CD14-positive monocyte (primary cell): Measurements from ENCODE around the gene BSN. TPM values are rescaled to one million over a fixed set of nuclear protein-coding genes. Genes with fewer than 3 reads are reported as not detected.

Source experiments
- DNase-seq, 3 donors: peaks; one replicate each; pipeline ENCODE4 v3.0.0-alpha.2; 2011 to 2022
- H2AFZ ChIP-seq: 2 replicates; pipeline ENCODE4 v1.6.0; 2012; ENCODE audit warnings: mild to moderate bottlenecking, low read depth, low read length, inconsistent platforms; ENCODE audit not compliant: insufficient read depth, poor library complexity, severe bottlenecking
- H3K27ac ChIP-seq, 2 donors: 1 replicate in 1 of 2; 2 replicates in 1 of 2; pipeline ENCODE4 v1.5.1; 2012 to 2013; ENCODE audit warnings: low read length in 2 of 2, control low read depth in 1 of 2, inconsistent platforms in 1 of 2, low read depth in 1 of 2, mild to moderate bottlenecking in 1 of 2
- H3K27me3 ChIP-seq, 2 donors: one replicate each; pipeline versions ENCODE4 v1.6.0 to v1.6.1; 2011 to 2013; ENCODE audit warnings: low read length in 2 of 2; ENCODE audit not compliant: control insufficient read depth in 2 of 2, insufficient read depth in 2 of 2
- H3K36me3 ChIP-seq, 2 donors: replicated peaks in 1 of 2; 1 replicate in 1 of 2; 2 replicates in 1 of 2; pipeline versions ENCODE4 v1.5.1 to v1.6.1; 2012 to 2013; ENCODE audit warnings: low read length in 2 of 2, control low read depth in 1 of 2, inconsistent platforms in 1 of 2, mild to moderate bottlenecking in 1 of 2; ENCODE audit not compliant: insufficient read depth in 2 of 2, control insufficient read depth in 1 of 2
- H3K4me1 ChIP-seq, 2 donors: 1 replicate in 1 of 2; 2 replicates in 1 of 2; pipeline versions ENCODE4 v1.5.1 to v1.6.1; 2012 to 2013; ENCODE audit warnings: low read length in 2 of 2, control low read depth in 1 of 2, inconsistent platforms in 1 of 2, mild to moderate bottlenecking in 1 of 2, moderate library complexity in 1 of 2; ENCODE audit not compliant: insufficient read depth in 2 of 2, control insufficient read depth in 1 of 2
- H3K4me2 ChIP-seq: replicated peaks from 2 replicates; pipeline ENCODE3; 2012; ENCODE audit warnings: low read length, moderate library complexity, mild to moderate bottlenecking; ENCODE audit not compliant: poor library complexity, severe bottlenecking; ENCODE audit errors: extremely low read depth
- H3K4me3 ChIP-seq, 3 experiments: fragments of 200-600 bp in 1 of 3; sonication (generic) in 1 of 3; replicated peaks in 1 of 3; 1 replicate in 2 of 3; 2 replicates in 1 of 3; pipeline ENCODE4 v1.5.1; 2011 to 2013; ENCODE audit warnings: low read length in 3 of 3, mild to moderate bottlenecking in 3 of 3, control low read depth in 2 of 3, low read depth in 2 of 3, inconsistent platforms in 1 of 3, moderate library complexity in 1 of 3
- H3K79me2 ChIP-seq: 2 replicates; pipeline ENCODE4 v1.6.0; 2012; ENCODE audit warnings: mild to moderate bottlenecking, control low read depth, inconsistent platforms, low read length, moderate library complexity; ENCODE audit not compliant: insufficient read depth
- H3K9ac ChIP-seq: 2 replicates; pipeline ENCODE4 v1.6.0; 2017; ENCODE audit warnings: low read length, mild to moderate bottlenecking; ENCODE audit not compliant: insufficient read depth, poor library complexity, severe bottlenecking
- H3K9me3 ChIP-seq, 2 donors: replicated peaks in 1 of 2; 1 replicate in 1 of 2; 2 replicates in 1 of 2; pipeline versions ENCODE4 v1.5.1 to v1.6.1; 2012 to 2013; ENCODE audit warnings: low read length in 2 of 2, control low read depth in 1 of 2; ENCODE audit not compliant: control insufficient read depth in 1 of 2, insufficient read depth in 1 of 2
- H4K20me1 ChIP-seq: 2 replicates; pipeline ENCODE4 v1.6.0; 2012; ENCODE audit warnings: mild to moderate bottlenecking, low read length, control low read depth, moderate library complexity; ENCODE audit not compliant: insufficient read depth
- H3K27ac Mint-ChIP-seq, 7 donors: one replicate each; pipeline ENCODE4 v1.8.0; 2020; ENCODE audit warnings: mild to moderate bottlenecking in 7 of 7, mixed read lengths in 7 of 7, moderate library complexity in 6 of 7, inconsistent platforms in 2 of 7
- H3K27me3 Mint-ChIP-seq, 3 donors: one replicate each; pipeline ENCODE4 v1.8.0; 2021 to 2022; ENCODE audit warnings: low read depth in 3 of 3, mild to moderate bottlenecking in 3 of 3, mixed read lengths in 3 of 3, moderate library complexity in 3 of 3, inconsistent platforms in 1 of 3
- H3K36me3 Mint-ChIP-seq, 2 donors: one replicate each; pipeline ENCODE4 v1.8.0; 2020; ENCODE audit warnings: mixed read lengths in 2 of 2, inconsistent platforms in 1 of 2, mild to moderate bottlenecking in 1 of 2
- H3K4me1 Mint-ChIP-seq: one replicate; pipeline ENCODE4 v1.8.0; 2020; ENCODE audit warnings: mild to moderate bottlenecking, mixed read lengths
- H3K4me3 Mint-ChIP-seq, 2 donors: one replicate each; pipeline ENCODE4 v1.8.0; 2020; ENCODE audit warnings: mild to moderate bottlenecking in 2 of 2, mixed read lengths in 2 of 2, moderate library complexity in 1 of 2
- H3K9me3 Mint-ChIP-seq, 7 donors: one replicate each; pipeline ENCODE4 v1.8.0; 2020 to 2022; ENCODE audit warnings: mixed read lengths in 7 of 7, mild to moderate bottlenecking in 6 of 7, moderate library complexity in 6 of 7, inconsistent platforms in 2 of 7
- WGBS: methylation state at CpG from one replicate; pipeline ENCODE4 v1.1.5; 2013; ENCODE audit warnings: missing lambda C conversion rate; ENCODE audit not compliant: insufficient coverage; 5-methylcytosine and 5-hydroxymethylcytosine counted together
- intact Hi-C, 2 donors: fragments of 100-400 bp; cut with micrococcal nuclease; formaldehyde crosslinking; loops; one replicate each; pipeline versions ENCODE4 v1.15.0 to v1.15.1; 2023
- polyA plus RNA-seq, 3 donors: library from polyadenylated mRNA; depleted of rRNA in 1 of 3; unstranded in 2 of 3; stranded (reverse) in 1 of 3; fragments of 300-500 nt in 2 of 3; fragments of >200 nt in 1 of 3; fragmentation: Illumina TruSeq in 2 of 3; gene quantifications; 1 replicate in 2 of 3; 2 replicates in 1 of 3; pipeline ENCODE4 v1.2.3, GENCODE V29; 2012 to 2021
- TF ChIP-seq, protein P1 (sequence below): fragments of 200-600 bp; IDR thresholded peaks from one replicate; pipeline ENCODE4 v1.8.0; 2022; ENCODE audit warnings: antibody characterized with exemption, mild to moderate bottlenecking

The BSN gene
- polyA plus RNA-seq, 3 donors: not detected

DNA sequence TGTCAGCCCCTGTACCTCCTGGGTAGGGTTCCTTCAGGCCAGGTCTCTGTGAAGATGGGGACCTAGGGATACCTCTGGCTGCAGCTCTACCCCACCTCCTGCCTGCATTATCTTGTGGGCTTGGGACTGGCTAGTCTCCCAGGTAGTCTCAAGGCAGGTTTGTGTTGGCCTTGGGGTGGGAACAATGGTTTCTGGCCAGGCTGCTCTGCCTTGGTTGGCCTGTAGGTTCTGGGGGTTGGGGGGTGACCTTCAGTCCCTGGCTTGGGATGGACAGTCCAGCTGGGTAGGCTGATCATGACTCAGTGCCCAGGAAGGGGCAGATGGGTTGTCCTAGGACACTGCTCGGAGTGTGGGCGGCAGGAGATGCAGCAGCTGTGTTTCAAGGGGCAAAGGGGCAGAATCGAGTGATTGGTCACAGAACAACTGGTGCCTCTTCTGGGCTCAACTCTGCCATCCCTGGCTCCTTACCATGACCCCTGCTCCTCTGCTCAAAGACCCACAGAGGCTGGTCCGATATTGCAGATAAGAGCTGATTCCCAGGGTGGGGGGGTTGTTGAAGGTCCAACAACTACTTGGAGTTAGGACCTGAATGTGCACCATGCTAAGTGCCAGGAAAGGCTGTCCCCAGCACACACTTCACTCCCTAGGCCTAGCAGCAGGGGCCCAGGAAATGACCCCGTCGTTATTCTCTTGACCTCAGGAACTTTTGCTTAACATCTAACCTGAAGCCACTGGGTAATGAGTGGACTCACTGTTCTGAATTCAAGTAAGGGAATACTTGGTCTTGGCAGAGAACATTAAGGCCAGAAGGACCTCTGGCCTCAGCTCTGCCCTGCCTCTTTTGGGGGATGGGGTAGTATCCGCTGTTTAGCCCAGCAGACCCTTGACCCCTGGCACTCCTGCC, 18.1 kb upstream of the BSN start:
- Mint-ChIP-seq H3K36me3 (peaks cover 27 to 29% of the 10 kb centered on the region in 2 donors), H3K27me3 (no peaks in the 10 kb centered on the region), H3K27ac (peak overlapping the region in 2 of 7 donors; percentile 33 to 46), H3K4me1 (peaks cover 8% of the 10 kb centered on the region), H3K4me3 (no peak overlapping the region), H3K9me3 (no peaks in the 10 kb centered on the region)
- intact Hi-C loops: no loop called here
- DNase-seq: no peak
- Histone ChIP-seq H2AFZ (no peak overlapping the region), H3K4me1 (peaks cover 8 to 10% of the 10 kb centered on the region in 2 donors), H3K4me2 (no peak overlapping the region), H4K20me1 (no peaks in the 10 kb centered on the region), H3K4me3 (no peak overlapping the region), H3K9ac (no peak overlapping the region), H3K36me3 (peaks cover 21 to 26% of the 10 kb centered on the region in 2 donors), H3K79me2 (no peaks in the 10 kb centered on the region), H3K27me3 (no peaks in the 10 kb centered on the region), H3K27ac (no peak overlapping the region), H3K9me3 (no peaks in the 10 kb centered on the region)
- WGBS: 94% methylated on average over 3 of the region's 7 CpGs
- TF ChIP-seq, protein P1, sequence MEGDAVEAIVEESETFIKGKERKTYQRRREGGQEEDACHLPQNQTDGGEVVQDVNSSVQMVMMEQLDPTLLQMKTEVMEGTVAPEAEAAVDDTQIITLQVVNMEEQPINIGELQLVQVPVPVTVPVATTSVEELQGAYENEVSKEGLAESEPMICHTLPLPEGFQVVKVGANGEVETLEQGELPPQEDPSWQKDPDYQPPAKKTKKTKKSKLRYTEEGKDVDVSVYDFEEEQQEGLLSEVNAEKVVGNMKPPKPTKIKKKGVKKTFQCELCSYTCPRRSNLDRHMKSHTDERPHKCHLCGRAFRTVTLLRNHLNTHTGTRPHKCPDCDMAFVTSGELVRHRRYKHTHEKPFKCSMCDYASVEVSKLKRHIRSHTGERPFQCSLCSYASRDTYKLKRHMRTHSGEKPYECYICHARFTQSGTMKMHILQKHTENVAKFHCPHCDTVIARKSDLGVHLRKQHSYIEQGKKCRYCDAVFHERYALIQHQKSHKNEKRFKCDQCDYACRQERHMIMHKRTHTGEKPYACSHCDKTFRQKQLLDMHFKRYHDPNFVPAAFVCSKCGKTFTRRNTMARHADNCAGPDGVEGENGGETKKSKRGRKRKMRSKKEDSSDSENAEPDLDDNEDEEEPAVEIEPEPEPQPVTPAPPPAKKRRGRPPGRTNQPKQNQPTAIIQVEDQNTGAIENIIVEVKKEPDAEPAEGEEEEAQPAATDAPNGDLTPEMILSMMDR: no peak

DNA sequence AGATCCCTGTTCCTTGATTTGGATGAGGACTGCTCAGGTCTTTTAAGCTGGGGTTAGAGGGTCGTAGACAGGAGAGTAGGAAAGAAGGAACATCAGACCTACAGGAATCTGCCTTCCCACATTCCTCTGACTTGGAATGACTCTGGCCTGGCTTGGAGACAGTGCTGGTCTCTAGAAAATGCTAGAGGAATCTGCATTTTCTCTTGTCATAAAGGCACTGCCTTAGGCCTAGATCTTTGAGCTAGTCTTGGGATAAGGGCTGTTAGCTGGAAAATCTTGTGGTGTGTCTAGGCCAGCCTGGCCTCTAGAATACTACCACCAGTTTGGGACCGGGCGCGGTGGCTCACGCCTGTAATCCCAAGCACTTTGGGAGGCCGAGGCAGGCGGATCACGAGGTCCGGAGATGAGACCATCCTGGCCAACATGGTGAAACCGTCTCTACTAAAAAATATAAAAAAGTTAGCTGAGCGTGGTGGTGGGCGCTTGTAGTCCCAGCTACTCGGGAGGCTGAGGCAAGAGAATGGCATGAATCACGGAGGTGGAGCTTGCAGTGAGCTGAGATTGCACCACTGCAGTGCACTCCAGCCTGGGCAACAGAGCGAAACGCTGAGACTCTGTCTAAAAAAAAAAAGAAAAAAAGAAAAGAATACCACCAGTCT, 17.3 kb upstream of the BSN start:
- no peak overlapping the region for H3K9ac ChIP-seq
- 94% methylated on average over 8 of the region's 16 CpGs for WGBS
- peaks cover 1 to 2% (median 1%) of the 10 kb centered on the region in 3 donors for H3K27me3 Mint-ChIP-seq
- H4K20me1 ChIP-seq: no peaks in the 10 kb centered on the region
- H3K27me3 ChIP-seq: no peaks in the 10 kb centered on the region
- H3K36me3 ChIP-seq: peaks cover 13 to 18% of the 10 kb centered on the region in 2 donors
- TF ChIP-seq, protein P1: no peak
- H3K4me3 Mint-ChIP-seq: no peak overlapping the region
- H3K9me3 ChIP-seq: no peaks in the 10 kb centered on the region
- H3K36me3 Mint-ChIP-seq: peaks cover 19 to 21% of the 10 kb centered on the region in 2 donors
- H3K4me1 Mint-ChIP-seq: peaks cover 8% of the 10 kb centered on the region
- H3K9me3 Mint-ChIP-seq: no peaks in the 10 kb centered on the region
- DNase-seq: no peak
- no peak overlapping the region for H3K4me3 ChIP-seq
- H3K79me2 ChIP-seq: no peaks in the 10 kb centered on the region
- no peak overlapping the region for H3K27ac ChIP-seq
- H3K27ac Mint-ChIP-seq: no peak overlapping the region
- intact Hi-C loops: no loop called here
- H2AFZ ChIP-seq: no peak overlapping the region
- H3K4me2 ChIP-seq: no peak overlapping the region
- peaks cover 8 to 10% of the 10 kb centered on the region in 2 donors for H3K4me1 ChIP-seq
